Measurements from ENCODE around the gene SULT4A1.

SULT4A1 gene

GRCh38 chr22:43844560-43845545 is 17.5 kb downstream of the SULT4A1 start:
- DNase-seq, result no peak
- peaks cover 0 to 40% of the 10 kb centered on the region in 2 donors for H3K27me3 ChIP-seq
- TF ChIP-seq, protein P1, sequence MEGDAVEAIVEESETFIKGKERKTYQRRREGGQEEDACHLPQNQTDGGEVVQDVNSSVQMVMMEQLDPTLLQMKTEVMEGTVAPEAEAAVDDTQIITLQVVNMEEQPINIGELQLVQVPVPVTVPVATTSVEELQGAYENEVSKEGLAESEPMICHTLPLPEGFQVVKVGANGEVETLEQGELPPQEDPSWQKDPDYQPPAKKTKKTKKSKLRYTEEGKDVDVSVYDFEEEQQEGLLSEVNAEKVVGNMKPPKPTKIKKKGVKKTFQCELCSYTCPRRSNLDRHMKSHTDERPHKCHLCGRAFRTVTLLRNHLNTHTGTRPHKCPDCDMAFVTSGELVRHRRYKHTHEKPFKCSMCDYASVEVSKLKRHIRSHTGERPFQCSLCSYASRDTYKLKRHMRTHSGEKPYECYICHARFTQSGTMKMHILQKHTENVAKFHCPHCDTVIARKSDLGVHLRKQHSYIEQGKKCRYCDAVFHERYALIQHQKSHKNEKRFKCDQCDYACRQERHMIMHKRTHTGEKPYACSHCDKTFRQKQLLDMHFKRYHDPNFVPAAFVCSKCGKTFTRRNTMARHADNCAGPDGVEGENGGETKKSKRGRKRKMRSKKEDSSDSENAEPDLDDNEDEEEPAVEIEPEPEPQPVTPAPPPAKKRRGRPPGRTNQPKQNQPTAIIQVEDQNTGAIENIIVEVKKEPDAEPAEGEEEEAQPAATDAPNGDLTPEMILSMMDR (IDR thresholded peaks at IDR 0.05), result no peak

GRCh38 chr22:43843783-43844530 is 18.4 kb downstream of the SULT4A1 start:
- Histone ChIP-seq H3K27ac (no peak overlapping the region), H3K4me3 (no peak overlapping the region), H3K27me3 (peaks cover 0 to 36% of the 10 kb centered on the region in 2 donors), H3K36me3 (no peaks in the 10 kb centered on the region), H3K9me3 (no peaks in the 10 kb centered on the region), H3K4me1 (no peaks in the 10 kb centered on the region)
- TF ChIP-seq, protein P1 (IDR thresholded peaks at IDR 0.05), result no peak
- intact Hi-C loops (cut with DNase I; ENCODE audit: low total_unique reads), result no loop called here
- DNase-seq, result no peak

More at GRCh38 chr22:43844560-43845545, 17.5 kb downstream of the SULT4A1 start:
- no peak overlapping the region for H3K4me3 ChIP-seq
- H3K4me1 ChIP-seq, result no peaks in the 10 kb centered on the region
- no peaks in the 10 kb centered on the region for H3K36me3 ChIP-seq
- no peaks in the 10 kb centered on the region for H3K9me3 ChIP-seq
- no peak overlapping the region for H3K27ac ChIP-seq
- intact Hi-C loops (cut with DNase I; ENCODE audit: low total_unique reads), result no loop called here

DNA sequence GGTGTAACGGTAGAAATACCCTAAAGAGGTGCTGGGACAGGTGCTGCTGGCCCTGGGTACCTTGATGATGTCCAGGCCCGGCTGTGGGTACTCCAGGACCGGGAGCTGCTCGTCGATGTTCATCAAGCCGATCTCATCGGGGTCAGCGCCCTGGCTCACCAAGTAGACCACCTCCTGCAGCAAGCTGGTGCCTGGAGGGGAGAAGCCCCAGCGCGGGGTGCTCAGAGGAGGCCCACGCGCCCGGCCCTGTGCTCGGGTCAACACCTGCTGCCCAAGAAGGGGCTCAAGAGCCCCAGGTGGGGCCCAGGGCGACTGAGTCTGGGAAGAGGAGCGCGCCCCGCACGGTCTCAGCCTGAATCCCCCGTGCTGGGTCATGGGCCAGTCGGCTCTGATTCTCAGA is 20.6 kb downstream of the SULT4A1 start:
- no peak overlapping the region for H3K4me3 ChIP-seq
- no peaks in the 10 kb centered on the region for H3K4me1 ChIP-seq
- no peaks in the 10 kb centered on the region for H3K9me3 ChIP-seq
- H3K27me3 ChIP-seq, result peaks cover 0 to 21% of the 10 kb centered on the region in 2 donors
- TF ChIP-seq, protein P1 (IDR thresholded peaks at IDR 0.05), result no peak
- no peaks in the 10 kb centered on the region for H3K36me3 ChIP-seq
- DNase-seq, result no peak
- intact Hi-C loops (cut with DNase I; ENCODE audit: low total_unique reads), result no loop called here
- no peak overlapping the region for H3K27ac ChIP-seq

GRCh38 chr22:43840851-43841250 is 21.5 kb downstream of the SULT4A1 start:
- no peak for DNase-seq
- intact Hi-C loops (cut with DNase I; ENCODE audit: low total_unique reads), result no loop called here
- Histone ChIP-seq H3K9me3 (no peaks in the 10 kb centered on the region), H3K4me3 (no peak overlapping the region), H3K4me1 (no peaks in the 10 kb centered on the region), H3K36me3 (no peaks in the 10 kb centered on the region), H3K27me3 (peaks cover 0 to 29% of the 10 kb centered on the region in 2 donors), H3K27ac (no peak overlapping the region)
- TF ChIP-seq, protein P1 (IDR thresholded peaks at IDR 0.05), result no peak

- no peaks in the 10 kb centered on the region for H3K36me3 ChIP-seq
- intact Hi-C loops (cut with DNase I; ENCODE audit: low total_unique reads), result no loop called here
Observed at GRCh38 chr22:43840431-43840830, 21.9 kb downstream of the SULT4A1 start.

More at GRCh38 chr22:43840431-43840830, 21.9 kb downstream of the SULT4A1 start:
- H3K4me1 ChIP-seq, result no peaks in the 10 kb centered on the region
- H3K27me3 ChIP-seq, result peaks cover 0 to 29% of the 10 kb centered on the region in 2 donors
- no peak overlapping the region for H3K4me3 ChIP-seq
- no peaks in the 10 kb centered on the region for H3K9me3 ChIP-seq
- TF ChIP-seq, protein P1 (IDR thresholded peaks at IDR 0.05), result no peak
- no peak overlapping the region for H3K27ac ChIP-seq
- no peak for DNase-seq
